ENCODE results near the gene RASSF5.

The RASSF5 gene

DNA sequence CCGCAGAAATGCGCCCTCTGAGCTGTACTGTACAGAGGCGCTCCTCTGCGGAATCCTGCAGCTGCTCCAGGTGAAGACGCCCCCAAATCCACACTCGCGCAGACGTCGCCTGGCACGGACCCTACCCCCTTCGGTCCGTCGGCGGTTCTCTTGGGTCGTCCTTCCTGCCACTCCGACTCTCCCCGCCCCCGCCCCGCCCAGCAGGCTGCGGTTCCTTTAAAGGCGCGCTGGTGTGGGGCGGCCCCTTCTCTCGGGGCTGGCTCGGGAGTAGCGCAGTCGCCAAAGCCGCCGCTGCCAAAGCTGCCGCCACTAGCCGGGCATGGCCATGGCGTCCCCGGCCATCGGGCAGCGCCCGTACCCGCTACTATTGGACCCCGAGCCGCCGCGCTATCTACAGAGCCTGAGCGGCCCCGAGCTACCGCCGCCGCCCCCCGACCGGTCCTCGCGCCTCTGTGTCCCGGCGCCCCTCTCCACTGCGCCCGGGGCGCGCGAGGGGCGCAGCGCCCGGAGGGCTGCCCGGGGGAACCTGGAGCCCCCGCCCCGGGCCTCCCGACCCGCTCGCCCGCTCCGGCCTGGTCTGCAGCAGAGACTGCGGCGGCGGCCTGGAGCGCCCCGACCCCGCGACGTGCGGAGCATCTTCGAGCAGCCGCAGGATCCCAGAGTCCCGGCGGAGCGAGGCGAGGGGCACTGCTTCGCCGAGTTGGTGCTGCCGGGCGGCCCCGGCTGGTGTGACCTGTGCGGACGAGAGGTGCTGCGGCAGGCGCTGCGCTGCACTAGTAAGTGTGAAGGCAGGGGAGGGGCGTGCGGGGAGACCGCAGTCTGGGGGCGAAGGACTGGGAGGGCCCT lies at the start of gene RASSF5:
Gene RASSF5, plus strand, starts transcription at position 248 of the 846 bp plus-strand sequence. Its CDS starts 72 bp downstream, at position 320.
- H3K4me3 ChIP-seq, result peak within 1 kb of the TSS; percentile 67
- DNase-seq (ENCODE audit: low read depth, low spot score), result no peak
- TF ChIP-seq POLR2AphosphoS5 (IDR thresholded peaks at IDR 0.05; ENCODE audit: borderline replicate concordance, low read depth, low read length) (no peak), EZH2 (IDR thresholded peaks at IDR 0.05) (no peak), FOXP2 (optimal IDR thresholded peaks at IDR 0.05; ENCODE audit: control extremely low read depth, extremely low read length, insufficient read depth) (no peak)
- no peaks in the 10 kb centered on the region for H3K9me3 ChIP-seq (ENCODE audit: low read depth, low read length)
- H3K27ac ChIP-seq, result no peak within 1 kb of the TSS
- H3K36me3 ChIP-seq (ENCODE audit: insufficient read depth, low read length), result no peaks in the 10 kb centered on the region
- H3K9ac ChIP-seq (ENCODE audit: insufficient read length), result no peak within 1 kb of the TSS

GRCh38 chr1:206459703-206460102 lies 47.6 kb upstream of the RASSF5 start:
- Histone ChIP-seq H3K4me3 (no peak overlapping the region), H3K27ac (no peak overlapping the region), H3K36me3 (ENCODE audit: insufficient read depth, low read length) (peaks cover 6% of the 10 kb centered on the region; the same call in 1 of the 2 replicates), H3K9me3 (ENCODE audit: low read depth, low read length) (no peaks in the 10 kb centered on the region), H3K9ac (ENCODE audit: insufficient read length) (no peak overlapping the region)
- TF ChIP-seq EZH2 (IDR thresholded peaks at IDR 0.05) (no peak), POLR2AphosphoS5 (IDR thresholded peaks at IDR 0.05; ENCODE audit: borderline replicate concordance, low read depth, low read length) (no peak), FOXP2 (optimal IDR thresholded peaks at IDR 0.05; ENCODE audit: control extremely low read depth, extremely low read length, insufficient read depth) (no peak)
- no peak for DNase-seq (ENCODE audit: low read depth, low spot score)

DNA sequence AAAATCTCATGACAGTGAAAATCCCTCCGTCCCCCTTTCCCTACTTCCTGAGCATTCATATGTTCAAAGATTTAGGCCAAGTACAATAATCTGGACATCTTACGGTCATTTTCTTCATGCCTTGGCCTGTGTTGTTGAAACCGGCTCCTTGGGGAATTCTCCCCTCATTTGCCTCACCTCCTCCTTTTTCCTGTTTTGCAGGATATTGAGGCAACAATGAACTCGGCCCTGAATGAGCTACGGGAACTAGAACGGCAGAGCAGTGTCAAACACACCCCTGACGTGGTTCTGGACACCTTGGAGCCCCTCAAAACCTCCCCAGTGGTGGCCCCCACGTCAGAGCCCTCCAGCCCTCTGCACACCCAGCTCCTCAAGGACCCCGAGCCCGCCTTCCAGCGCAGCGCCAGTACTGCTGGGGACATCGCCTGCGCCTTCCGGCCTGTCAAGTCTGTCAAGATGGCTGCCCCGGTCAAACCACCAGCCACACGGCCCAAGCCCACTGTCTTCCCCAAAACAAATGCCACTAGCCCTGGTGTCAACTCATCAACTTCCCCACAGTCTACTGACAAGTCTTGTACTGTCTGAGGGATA lies 46.4 kb upstream of the RASSF5 start:
- peaks cover 6% of the 10 kb centered on the region; the same call in 1 of the 2 replicates for H3K36me3 ChIP-seq (ENCODE audit: insufficient read depth, low read length)
- no peak overlapping the region for H3K9ac ChIP-seq (ENCODE audit: insufficient read length)

GRCh38 chr1:206461602-206462455 lies 45.5 kb upstream of the RASSF5 start:
- DNase-seq (ENCODE audit: low read depth, low spot score), result no peak
- TF ChIP-seq EZH2 (IDR thresholded peaks at IDR 0.05) (no peak), FOXP2 (optimal IDR thresholded peaks at IDR 0.05; ENCODE audit: control extremely low read depth, extremely low read length, insufficient read depth) (no peak), POLR2AphosphoS5 (IDR thresholded peaks at IDR 0.05; ENCODE audit: borderline replicate concordance, low read depth, low read length) (no peak)

More for the DNA sequence above, 46.4 kb upstream of the RASSF5 start:
- Histone ChIP-seq H3K4me3 (no peak overlapping the region), H3K27ac (no peak overlapping the region), H3K9me3 (ENCODE audit: low read depth, low read length) (no peaks in the 10 kb centered on the region)
- DNase-seq (ENCODE audit: low read depth, low spot score), result no peak
- TF ChIP-seq FOXP2 (optimal IDR thresholded peaks at IDR 0.05; ENCODE audit: control extremely low read depth, extremely low read length, insufficient read depth) (no peak), POLR2AphosphoS5 (IDR thresholded peaks at IDR 0.05; ENCODE audit: borderline replicate concordance, low read depth, low read length) (no peak), EZH2 (IDR thresholded peaks at IDR 0.05) (no peak)

GRCh38 chr1:206463137-206463536 lies 44.2 kb upstream of the RASSF5 start:
- Histone ChIP-seq H3K36me3 (ENCODE audit: insufficient read depth, low read length) (peaks cover 6% of the 10 kb centered on the region; the same call in 1 of the 2 replicates), H3K27ac (no peak overlapping the region), H3K4me3 (no peak overlapping the region), H3K9ac (ENCODE audit: insufficient read length) (no peak overlapping the region), H3K9me3 (ENCODE audit: low read depth, low read length) (no peaks in the 10 kb centered on the region)
- DNase-seq (ENCODE audit: low read depth, low spot score), result no peak
- no peak for TF ChIP-seq FOXP2 (optimal IDR thresholded peaks at IDR 0.05; ENCODE audit: control extremely low read depth, extremely low read length, insufficient read depth)
- no peak for TF ChIP-seq POLR2AphosphoS5 (IDR thresholded peaks at IDR 0.05; ENCODE audit: borderline replicate concordance, low read depth, low read length)
- no peak for TF ChIP-seq EZH2 (IDR thresholded peaks at IDR 0.05)

More at GRCh38 chr1:206461602-206462455, 45.5 kb upstream of the RASSF5 start:
- no peak overlapping the region for H3K9ac ChIP-seq (ENCODE audit: insufficient read length)
- no peak overlapping the region for H3K27ac ChIP-seq
- no peak overlapping the region for H3K4me3 ChIP-seq
- H3K9me3 ChIP-seq (ENCODE audit: low read depth, low read length), result no peaks in the 10 kb centered on the region
- H3K36me3 ChIP-seq (ENCODE audit: insufficient read depth, low read length), result peaks cover 6% of the 10 kb centered on the region; the same call in 1 of the 2 replicates

DNA sequence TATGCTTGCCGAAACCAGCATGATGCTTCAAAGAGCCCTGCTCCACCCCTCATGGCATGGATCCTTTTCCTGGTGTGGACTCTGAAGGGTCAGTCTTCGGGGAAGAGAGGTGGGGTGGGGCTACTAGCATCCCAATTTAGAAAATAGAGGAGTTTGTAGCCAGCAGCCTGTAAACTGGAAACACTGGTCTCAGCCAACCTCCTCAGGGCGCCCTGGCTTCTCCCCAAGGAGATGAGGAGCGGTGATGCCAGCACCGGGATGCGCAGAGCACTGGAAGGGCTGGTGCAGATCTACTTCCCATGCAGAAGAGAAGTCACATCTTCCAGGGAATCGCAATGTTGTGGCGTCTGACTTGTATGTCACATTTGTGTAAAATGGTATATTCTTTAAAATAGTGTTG lies 43.4 kb upstream of the RASSF5 start:
- H3K4me3 ChIP-seq, result no peak overlapping the region
- TF ChIP-seq POLR2AphosphoS5 (IDR thresholded peaks at IDR 0.05; ENCODE audit: borderline replicate concordance, low read depth, low read length), result no peak
- TF ChIP-seq FOXP2 (optimal IDR thresholded peaks at IDR 0.05; ENCODE audit: control extremely low read depth, extremely low read length, insufficient read depth), result no peak
- TF ChIP-seq EZH2 (IDR thresholded peaks at IDR 0.05), result no peak
- H3K27ac ChIP-seq, result no peak overlapping the region
- DNase-seq (ENCODE audit: low read depth, low spot score), result no peak
- no peaks in the 10 kb centered on the region for H3K36me3 ChIP-seq (ENCODE audit: insufficient read depth, low read length)
- H3K9me3 ChIP-seq (ENCODE audit: low read depth, low read length), result no peaks in the 10 kb centered on the region
- H3K9ac ChIP-seq (ENCODE audit: insufficient read length), result no peak overlapping the region

GRCh38 chr1:206464456-206464964 lies 42.8 kb upstream of the RASSF5 start:
- TF ChIP-seq EZH2 (IDR thresholded peaks at IDR 0.05), result no peak
- no peak overlapping the region for H3K9ac ChIP-seq (ENCODE audit: insufficient read length)
- H3K4me3 ChIP-seq, result no peak overlapping the region
- no peaks in the 10 kb centered on the region for H3K9me3 ChIP-seq (ENCODE audit: low read depth, low read length)
- DNase-seq (ENCODE audit: low read depth, low spot score), result no peak
- no peak overlapping the region for H3K27ac ChIP-seq
- H3K36me3 ChIP-seq (ENCODE audit: insufficient read depth, low read length), result no peaks in the 10 kb centered on the region

DNA sequence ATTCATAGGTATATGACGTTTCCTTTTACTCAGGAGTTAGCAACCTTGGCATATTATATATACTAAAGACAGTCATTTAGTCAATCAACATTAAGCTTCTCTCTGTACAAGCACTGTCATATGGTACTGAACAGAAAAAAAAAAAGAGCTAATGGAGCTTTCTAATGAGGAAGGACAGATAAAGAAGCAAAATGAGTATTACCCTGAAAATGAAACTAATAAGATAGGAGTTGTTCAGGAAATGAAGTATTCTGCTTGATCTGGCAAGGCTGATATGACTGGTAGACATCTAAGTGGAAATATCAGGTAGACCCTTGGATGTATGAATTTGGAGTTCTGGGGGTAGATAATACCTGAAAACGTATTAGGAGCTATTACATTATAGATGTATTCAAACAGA lies 41.4 kb upstream of the RASSF5 start:
- Histone ChIP-seq H3K9ac (ENCODE audit: insufficient read length) (no peak overlapping the region), H3K36me3 (ENCODE audit: insufficient read depth, low read length) (no peaks in the 10 kb centered on the region), H3K27ac (no peak overlapping the region), H3K9me3 (ENCODE audit: low read depth, low read length) (no peaks in the 10 kb centered on the region), H3K4me3 (no peak overlapping the region)
- no peak for TF ChIP-seq POLR2AphosphoS5 (IDR thresholded peaks at IDR 0.05; ENCODE audit: borderline replicate concordance, low read depth, low read length)
- no peak for TF ChIP-seq FOXP2 (optimal IDR thresholded peaks at IDR 0.05; ENCODE audit: control extremely low read depth, extremely low read length, insufficient read depth)
- TF ChIP-seq EZH2 (IDR thresholded peaks at IDR 0.05), result no peak
- DNase-seq (ENCODE audit: low read depth, low spot score), result no peak

Data from SK-N-MC (cell line).